Mucosa of descending colon (tissue), 3 donors: Measurements from ENCODE around the gene MYORG. TPM values are rescaled to one million over a fixed set of nuclear protein-coding genes. Genes with fewer than 3 reads are reported as not detected.

ENCODE experiments used
- ATAC-seq: fragments of 200-7000 bp; cut with Tn5 transposase; one replicate; pipeline ENCODE4 v1.9.1; 2020; ENCODE audit warnings: mild to moderate bottlenecking, moderate library complexity
- DNase-seq, 3 donors: peaks; one replicate each; pipeline ENCODE4 v3.0.0-alpha.2; 2020
- H3K36me3 ChIP-seq: fragments of 200-600 bp; one replicate; pipeline ENCODE4 v1.8.0; 2021; ENCODE audit warnings: low read depth, mild to moderate bottlenecking
- H3K4me1 ChIP-seq: fragments of 200-600 bp; one replicate; pipeline ENCODE4 v1.8.0; 2021; ENCODE audit warnings: low read depth, mild to moderate bottlenecking
- H3K4me3 ChIP-seq: fragments of 200-600 bp; one replicate; pipeline ENCODE4 v1.8.0; 2021; ENCODE audit warnings: mild to moderate bottlenecking
- H3K9me3 ChIP-seq: fragments of 200-600 bp; one replicate; pipeline ENCODE4 v1.8.0; 2021; ENCODE audit warnings: mild to moderate bottlenecking
- intact Hi-C, 2 donors: fragments of 100-400 bp; cut with DNase I in 1 of 2; cut with micrococcal nuclease in 1 of 2; formaldehyde crosslinking; loops; one replicate each; pipeline versions ENCODE4 v1.11.0 to v1.11.1; 2022; cut with DNase I, micrococcal nuclease
- total RNA-seq, 3 donors: library from RNA; stranded (reverse); fragmentation: NEBNext Ultra II Directional in 2 of 3; extraction: Animal tissue kit (Norgen Biotek cat#: 25700) in 2 of 3; gene quantifications; one replicate each; pipeline versions ENCODE4 v1.2.1 to v1.2.4, GENCODE V29; 2021 to 2023
- TF ChIP-seq, protein P1 (sequence below): fragments of 200-600 bp; IDR thresholded peaks from one replicate; pipeline ENCODE4 v1.8.0; 2022; ENCODE audit warnings: antibody characterized with exemption, mild to moderate bottlenecking
- donor health status: DM: no; HTN: no; CAD: no; lungs with moderate emphysema.
- donor health status: DM: no; HTN: no; CAD: no.
- donor health status: DM: no; HTN: yes; CAD: no.

The MYORG gene
- total RNA-seq, 3 donors from 2014 or later: 48.8 to 88.2 (median 63.4) TPM

DNA sequence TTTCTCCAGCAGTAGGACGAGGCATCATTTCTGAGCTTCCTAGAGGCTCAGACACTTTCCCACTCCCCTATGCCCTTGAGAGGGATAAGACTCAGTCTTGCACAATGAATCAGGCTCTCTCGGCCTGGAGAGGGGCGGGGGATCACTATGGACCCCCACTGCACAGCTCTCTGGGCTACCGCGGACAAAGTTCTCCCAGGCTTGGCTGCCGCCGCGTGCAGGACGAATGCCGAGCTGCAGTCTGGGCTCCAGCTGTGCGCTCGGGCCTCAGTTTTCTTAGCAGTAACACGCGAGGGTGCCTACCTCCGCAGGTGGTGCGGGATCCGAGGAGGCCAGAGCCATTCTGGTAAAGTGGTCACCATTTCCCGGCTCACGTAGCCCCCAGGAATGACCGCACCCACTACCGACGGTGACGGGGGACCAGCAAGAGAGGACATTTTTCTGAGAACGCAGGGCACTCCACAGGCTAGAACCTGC lies 3.4 kb upstream of the MYORG start:
- intact Hi-C loops: no loop called here
- H3K4me3 ChIP-seq: no peak overlapping the region
- ATAC-seq (no peak), DNase-seq (peak in 2 of 3 donors; percentile 63 to 64)
- TF ChIP-seq, protein P1, sequence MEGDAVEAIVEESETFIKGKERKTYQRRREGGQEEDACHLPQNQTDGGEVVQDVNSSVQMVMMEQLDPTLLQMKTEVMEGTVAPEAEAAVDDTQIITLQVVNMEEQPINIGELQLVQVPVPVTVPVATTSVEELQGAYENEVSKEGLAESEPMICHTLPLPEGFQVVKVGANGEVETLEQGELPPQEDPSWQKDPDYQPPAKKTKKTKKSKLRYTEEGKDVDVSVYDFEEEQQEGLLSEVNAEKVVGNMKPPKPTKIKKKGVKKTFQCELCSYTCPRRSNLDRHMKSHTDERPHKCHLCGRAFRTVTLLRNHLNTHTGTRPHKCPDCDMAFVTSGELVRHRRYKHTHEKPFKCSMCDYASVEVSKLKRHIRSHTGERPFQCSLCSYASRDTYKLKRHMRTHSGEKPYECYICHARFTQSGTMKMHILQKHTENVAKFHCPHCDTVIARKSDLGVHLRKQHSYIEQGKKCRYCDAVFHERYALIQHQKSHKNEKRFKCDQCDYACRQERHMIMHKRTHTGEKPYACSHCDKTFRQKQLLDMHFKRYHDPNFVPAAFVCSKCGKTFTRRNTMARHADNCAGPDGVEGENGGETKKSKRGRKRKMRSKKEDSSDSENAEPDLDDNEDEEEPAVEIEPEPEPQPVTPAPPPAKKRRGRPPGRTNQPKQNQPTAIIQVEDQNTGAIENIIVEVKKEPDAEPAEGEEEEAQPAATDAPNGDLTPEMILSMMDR: no peak
- H3K4me1 ChIP-seq: peaks cover 27% of the 10 kb centered on the region
- no peaks in the 10 kb centered on the region for H3K36me3 ChIP-seq
- no peaks in the 10 kb centered on the region for H3K9me3 ChIP-seq

DNA sequence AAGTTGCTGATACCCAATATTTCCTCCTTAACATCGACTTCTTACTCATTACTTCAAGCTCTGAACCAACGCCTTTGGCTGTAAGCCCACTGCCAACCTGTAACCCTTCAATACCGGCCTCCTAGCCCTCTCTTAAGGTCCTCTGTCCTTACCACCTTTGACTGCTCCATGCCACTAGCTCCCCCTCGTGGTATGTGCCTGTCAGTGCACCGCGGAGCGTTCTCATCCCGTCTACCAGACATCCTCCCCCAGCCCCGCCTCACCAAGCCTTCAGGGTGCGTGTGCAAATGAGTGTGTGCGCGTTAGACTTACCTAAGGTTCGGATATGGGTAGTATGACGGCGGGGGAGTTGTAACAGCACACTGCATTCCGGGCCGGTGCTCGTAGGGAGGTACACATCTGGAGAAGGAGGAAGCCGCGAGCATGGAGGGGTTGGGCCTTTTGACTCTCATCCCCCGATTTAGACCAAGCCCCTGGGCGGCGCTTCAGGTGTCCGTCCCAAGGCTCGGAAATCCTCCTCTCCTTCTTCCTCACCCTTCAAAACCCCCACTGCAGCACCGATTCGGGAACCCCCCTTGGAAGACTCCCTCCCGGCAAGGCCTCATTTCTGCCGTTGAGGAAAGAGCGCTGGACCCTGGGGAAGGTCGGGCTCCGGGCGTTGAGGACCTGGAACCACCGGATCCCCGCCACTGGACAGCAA lies 2.8 kb upstream of the MYORG start:
- Histone ChIP-seq H3K4me1 (peaks cover 27% of the 10 kb centered on the region), H3K4me3 (no peak overlapping the region), H3K9me3 (no peaks in the 10 kb centered on the region), H3K36me3 (no peaks in the 10 kb centered on the region)
- DNase-seq: peak; percentile 93 to 96 (median 94)
- ATAC-seq: peak; percentile 59
- TF ChIP-seq, protein P1: peak; percentile 99
- intact Hi-C loops: loop anchor here (2.0 kb wide), 1 partner anchor 47 kb away; no protein-coding TSS in a partner anchor

DNA sequence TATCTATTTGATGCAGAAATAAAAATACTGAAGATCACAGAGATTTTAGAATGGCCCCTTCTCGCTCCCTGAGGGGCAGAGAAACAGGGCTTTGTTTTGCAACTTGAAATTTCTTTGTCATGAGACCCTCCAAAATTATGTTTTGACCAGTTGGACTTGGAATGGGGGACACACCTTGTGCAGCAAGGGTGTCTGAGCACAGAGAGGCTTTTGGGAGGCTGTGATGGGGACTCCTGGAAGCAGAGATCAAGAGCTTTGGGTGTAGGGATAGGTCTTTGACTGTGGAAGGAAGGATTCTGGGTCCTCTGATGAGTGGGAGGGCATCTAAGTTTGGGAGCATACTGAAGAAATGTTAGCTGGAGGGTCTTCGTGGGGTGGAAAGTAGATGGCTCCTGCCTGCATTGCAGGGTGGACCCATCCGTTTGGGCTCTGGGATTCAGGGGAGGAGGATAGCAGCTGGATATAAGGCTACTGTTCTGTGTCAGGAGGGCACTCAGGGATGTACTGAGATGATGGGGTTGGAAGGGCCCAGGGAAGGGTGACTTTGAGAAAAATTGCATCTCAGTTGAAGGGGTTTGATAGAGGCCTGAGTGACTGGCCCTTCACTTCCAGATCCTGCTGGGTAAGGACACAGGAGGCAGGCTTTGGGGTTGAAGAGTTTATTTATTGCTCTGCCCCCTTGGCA lies 1.8 kb upstream of the MYORG start:
- no peaks in the 10 kb centered on the region for H3K36me3 ChIP-seq
- DNase-seq (no peak), ATAC-seq (no peak)
- no peak overlapping the region for H3K4me3 ChIP-seq
- intact Hi-C loops: loop anchor here (2.0 kb wide), 1 partner anchor 46 kb away; no protein-coding TSS in a partner anchor
- H3K9me3 ChIP-seq: no peaks in the 10 kb centered on the region
- TF ChIP-seq, protein P1: no peak
- peaks cover 31% of the 10 kb centered on the region for H3K4me1 ChIP-seq

DNA sequence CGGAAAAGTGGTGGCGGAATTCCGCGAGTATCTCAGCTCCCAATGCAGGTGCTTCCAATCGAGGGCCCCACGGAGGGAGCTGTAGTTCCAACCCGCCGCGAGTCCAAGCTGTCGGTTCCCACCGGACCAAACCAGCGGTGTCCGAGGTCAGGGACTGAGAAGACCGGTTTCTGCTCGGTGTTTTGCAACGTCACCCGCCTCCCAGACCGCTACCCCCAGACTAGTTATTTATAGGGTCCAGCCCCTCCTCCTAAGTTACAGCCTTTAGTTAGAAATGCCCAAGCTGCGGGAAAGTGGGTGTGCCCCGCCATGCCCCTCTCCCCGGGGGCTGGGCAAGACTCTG lies 677 bp upstream of the MYORG start:
- H3K9me3 ChIP-seq: no peaks in the 10 kb centered on the region
- TF ChIP-seq, protein P1: no peak
- peak overlapping the region; percentile 77 for H3K4me3 ChIP-seq
- intact Hi-C loops: no loop called here
- H3K36me3 ChIP-seq: no peaks in the 10 kb centered on the region
- ATAC-seq (no peak), DNase-seq (peak; percentile 62 to 83 (median 74))
- peaks cover 31% of the 10 kb centered on the region for H3K4me1 ChIP-seq

DNA sequence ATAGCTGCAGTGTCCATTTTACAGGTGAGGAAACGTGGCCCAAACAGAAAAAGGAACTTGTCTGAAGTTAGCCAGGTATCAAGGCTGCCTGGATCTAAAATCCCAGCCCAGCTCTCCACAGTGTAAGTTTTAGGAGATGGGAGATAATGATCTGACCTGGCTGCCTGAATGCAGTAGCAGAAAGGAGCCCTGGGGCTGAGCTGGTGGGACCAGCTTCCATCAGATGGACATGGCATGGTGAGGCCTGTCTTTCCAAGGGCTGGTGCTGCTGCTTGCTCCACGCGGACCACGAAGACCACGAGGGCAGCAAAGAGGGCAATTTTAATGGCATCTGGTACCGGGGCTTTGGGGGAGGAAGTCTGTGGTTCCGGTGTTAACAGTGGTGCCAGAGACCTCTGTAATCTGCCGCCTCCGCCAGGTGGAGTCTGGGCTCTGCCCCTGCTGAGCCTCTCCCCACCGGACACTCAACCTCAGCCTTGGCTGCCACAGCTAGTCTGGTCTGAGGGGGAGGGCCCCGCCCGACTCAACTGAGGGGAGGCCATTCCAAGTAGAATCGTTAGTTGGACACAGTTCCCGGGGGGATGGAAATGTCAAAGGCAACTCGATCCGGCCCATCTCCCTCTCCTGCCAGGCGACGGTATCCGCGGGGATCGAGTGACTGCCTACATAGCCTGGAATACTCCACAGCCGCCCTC lies 650 bp downstream of the MYORG start:
- H3K36me3 ChIP-seq: no peaks in the 10 kb centered on the region
- H3K4me3 ChIP-seq: peak overlapping the region; percentile 77
- peak; percentile 78 to 85 (median 83) for DNase-seq
- H3K9me3 ChIP-seq: no peaks in the 10 kb centered on the region
- peak; percentile 53 for ATAC-seq
- intact Hi-C loops: no loop called here
- H3K4me1 ChIP-seq: peaks cover 27% of the 10 kb centered on the region
- TF ChIP-seq, protein P1: peak; percentile 9
